ENCODE measurements around the gene HES1. TPM values are rescaled to one million over a fixed set of nuclear protein-coding genes. Genes with fewer than 3 reads are reported as not detected.
A peak's percentile ranks its signal among the peaks of the same experiment; 100 is the strongest.

HES1 gene
- total RNA-seq, 2 donors from 2014 or later, result 0.58 to 4.0 TPM

DNA sequence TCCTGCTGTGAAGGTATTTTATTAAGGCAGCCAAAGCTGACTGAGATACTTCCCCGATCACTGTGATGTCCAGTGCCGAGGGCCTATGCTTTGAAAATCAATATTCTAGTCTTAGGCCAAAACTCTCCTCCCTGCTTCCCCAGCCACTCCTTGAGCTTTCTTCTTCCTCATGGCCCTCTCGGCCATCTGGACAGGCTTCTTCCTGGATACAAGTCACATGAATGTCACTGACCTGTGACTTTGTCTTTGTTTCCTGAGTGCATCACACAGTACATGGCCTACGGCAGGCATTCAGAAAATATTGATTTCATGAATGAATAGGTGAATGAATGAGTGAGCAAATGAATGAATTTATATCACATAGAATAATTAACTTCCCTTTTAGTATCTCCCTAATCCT is 24.6 kb upstream of the HES1 start:
- Mint-ChIP-seq H3K27ac (no peak overlapping the region), H3K27me3 (peaks cover 9% of the 10 kb centered on the region), H3K9me3 (no peaks in the 10 kb centered on the region), H3K36me3 (ENCODE audit: low read depth) (no peaks in the 10 kb centered on the region), H3K4me3 (no peak overlapping the region), H3K4me1 (no peaks in the 10 kb centered on the region)
- ATAC-seq (replicated peaks), result no peak

DNA sequence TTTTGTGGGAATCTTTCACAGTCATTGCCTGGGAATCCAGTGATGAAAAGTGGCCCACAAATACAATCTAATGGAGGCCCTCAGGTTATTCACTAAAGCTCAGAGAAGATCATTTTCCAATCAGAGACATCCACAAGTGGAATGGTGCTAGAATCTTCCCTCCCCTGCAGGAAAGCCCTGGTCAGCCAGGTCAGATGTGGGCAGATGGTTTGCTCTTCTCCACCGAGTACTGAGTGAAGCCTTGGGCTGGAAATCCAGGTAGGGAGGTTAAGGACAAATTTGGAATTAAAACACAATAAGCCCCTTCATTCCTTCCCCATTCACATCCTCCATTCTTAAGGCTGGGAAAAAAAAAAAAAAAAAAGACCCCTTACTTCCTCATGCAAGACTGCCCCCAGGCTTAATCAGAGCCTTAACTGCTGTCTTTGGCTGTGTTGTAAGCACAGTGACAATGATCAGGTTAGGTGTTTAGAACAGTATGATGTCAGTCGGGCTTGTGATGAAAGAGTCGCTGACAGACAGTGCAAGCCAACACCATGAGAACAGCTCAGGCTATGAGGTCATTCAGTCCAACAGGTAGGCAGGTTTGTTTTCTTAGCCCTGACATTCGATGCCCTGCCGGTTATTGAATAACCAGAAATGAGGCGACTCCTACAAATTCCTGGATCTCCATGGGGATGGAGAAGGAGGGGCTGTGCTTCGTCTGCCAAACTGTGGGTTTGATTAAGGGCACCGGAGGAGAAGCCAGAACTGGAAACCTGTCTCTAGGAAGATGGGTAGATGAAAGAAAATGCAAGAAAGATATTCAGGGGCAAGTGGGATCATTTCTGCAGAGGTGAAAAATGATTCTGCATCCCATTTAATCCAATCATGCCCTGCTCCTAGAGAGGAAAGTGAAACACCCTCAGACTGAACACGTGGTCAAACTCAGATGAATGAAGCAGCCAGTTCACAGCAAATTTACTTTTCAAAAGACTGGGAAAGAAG is 23.5 kb upstream of the HES1 start:
- ATAC-seq (replicated peaks), result no peak
- Mint-ChIP-seq H3K27me3 (peaks cover 14% of the 10 kb centered on the region), H3K9me3 (no peaks in the 10 kb centered on the region), H3K27ac (no peak overlapping the region), H3K4me3 (no peak overlapping the region), H3K36me3 (ENCODE audit: low read depth) (no peaks in the 10 kb centered on the region), H3K4me1 (no peaks in the 10 kb centered on the region)

DNA sequence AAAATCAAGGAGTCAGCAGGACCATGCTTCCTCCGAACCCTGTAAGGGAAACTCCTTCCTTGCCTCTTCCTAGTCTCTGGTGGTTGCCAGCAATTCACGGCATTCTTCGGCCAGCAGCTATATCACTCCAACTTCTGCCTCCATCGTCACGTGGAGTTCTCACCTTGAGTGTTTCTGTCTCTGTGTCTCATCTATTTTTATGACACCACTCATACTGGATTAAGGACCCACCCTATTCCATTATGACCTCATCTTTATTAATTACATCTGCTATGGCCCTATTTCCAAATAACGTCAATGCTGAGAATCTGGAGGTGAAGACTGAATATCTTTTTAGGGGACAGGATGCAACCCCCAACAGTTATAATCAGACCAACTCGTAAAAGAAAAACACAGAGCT is 21.8 kb upstream of the HES1 start:
- no peaks in the 10 kb centered on the region for H3K4me1 Mint-ChIP-seq
- no peak overlapping the region for H3K27ac Mint-ChIP-seq
- peaks cover 9% of the 10 kb centered on the region for H3K27me3 Mint-ChIP-seq
- no peak for ATAC-seq (replicated peaks)
- H3K36me3 Mint-ChIP-seq (ENCODE audit: low read depth), result no peaks in the 10 kb centered on the region
- H3K4me3 Mint-ChIP-seq, result no peak overlapping the region
- H3K9me3 Mint-ChIP-seq, result no peaks in the 10 kb centered on the region

DNA sequence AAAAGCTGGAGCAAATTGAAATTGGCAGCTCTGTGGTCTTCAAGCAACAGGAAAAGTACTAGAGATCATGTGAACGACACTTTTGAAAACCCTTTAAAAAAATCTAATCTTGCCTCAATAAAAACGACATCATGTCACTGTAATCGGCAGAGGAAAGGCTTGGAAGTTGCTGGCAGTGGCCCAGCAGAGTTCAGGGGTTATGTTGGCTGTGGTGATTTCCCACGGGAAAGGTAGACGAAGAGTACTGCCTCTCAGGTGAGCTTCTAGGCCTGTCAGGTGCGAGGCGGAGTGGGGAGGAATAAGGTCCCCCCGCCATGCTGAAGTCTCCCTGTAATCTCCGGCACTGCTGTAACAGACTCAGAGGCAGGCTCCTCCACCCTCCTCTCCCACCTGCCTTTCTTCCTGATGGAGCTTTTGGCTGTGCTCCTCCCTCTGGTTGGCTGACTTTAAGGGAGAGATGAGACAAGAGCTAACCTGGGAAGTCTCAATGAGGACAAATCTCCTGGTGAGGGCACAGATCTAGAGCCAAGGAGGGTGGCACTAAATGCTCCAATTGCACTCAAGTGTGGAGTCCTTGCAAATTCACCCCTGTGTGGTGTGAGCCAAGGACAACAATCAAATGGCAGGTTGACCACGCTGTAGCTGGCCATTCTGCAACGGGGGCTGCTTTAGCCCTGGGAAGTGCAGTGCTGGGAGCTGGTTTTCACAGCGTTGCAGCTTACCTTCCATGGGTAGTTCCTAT is 18.7 kb upstream of the HES1 start:
- H3K27ac Mint-ChIP-seq, result no peak overlapping the region

DNA sequence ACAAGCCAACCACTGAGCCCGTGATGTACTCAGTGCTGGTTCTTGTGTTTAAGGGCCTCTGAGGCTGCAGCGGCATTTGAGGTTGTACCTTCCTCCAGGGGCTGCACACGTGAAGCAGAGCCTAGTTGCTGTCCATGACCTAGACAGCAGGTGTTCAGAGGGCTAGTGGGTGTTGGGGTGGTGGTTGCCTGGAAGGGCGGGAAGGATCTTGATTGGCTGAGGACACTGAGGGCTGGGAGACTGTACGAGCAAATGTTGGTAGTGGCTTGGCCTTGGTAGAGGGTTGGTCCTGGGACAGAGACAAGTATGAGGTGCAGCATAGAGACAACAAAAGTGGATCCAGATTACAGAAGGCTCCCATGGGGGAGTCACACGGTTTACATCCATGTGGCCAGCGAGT is 17.0 kb upstream of the HES1 start:
- Mint-ChIP-seq H3K4me3 (no peak overlapping the region), H3K36me3 (ENCODE audit: low read depth) (no peaks in the 10 kb centered on the region), H3K4me1 (peaks cover 7% of the 10 kb centered on the region), H3K27me3 (peaks cover 32% of the 10 kb centered on the region), H3K27ac (no peak overlapping the region), H3K9me3 (no peaks in the 10 kb centered on the region)
- ATAC-seq (replicated peaks), result no peak

More for the DNA sequence above, 18.7 kb upstream of the HES1 start:
- peaks cover 25% of the 10 kb centered on the region for H3K27me3 Mint-ChIP-seq
- H3K4me1 Mint-ChIP-seq, result peaks cover 7% of the 10 kb centered on the region
- H3K9me3 Mint-ChIP-seq, result no peaks in the 10 kb centered on the region
- ATAC-seq (replicated peaks), result no peak
- H3K36me3 Mint-ChIP-seq (ENCODE audit: low read depth), result no peaks in the 10 kb centered on the region
- no peak overlapping the region for H3K4me3 Mint-ChIP-seq

DNA sequence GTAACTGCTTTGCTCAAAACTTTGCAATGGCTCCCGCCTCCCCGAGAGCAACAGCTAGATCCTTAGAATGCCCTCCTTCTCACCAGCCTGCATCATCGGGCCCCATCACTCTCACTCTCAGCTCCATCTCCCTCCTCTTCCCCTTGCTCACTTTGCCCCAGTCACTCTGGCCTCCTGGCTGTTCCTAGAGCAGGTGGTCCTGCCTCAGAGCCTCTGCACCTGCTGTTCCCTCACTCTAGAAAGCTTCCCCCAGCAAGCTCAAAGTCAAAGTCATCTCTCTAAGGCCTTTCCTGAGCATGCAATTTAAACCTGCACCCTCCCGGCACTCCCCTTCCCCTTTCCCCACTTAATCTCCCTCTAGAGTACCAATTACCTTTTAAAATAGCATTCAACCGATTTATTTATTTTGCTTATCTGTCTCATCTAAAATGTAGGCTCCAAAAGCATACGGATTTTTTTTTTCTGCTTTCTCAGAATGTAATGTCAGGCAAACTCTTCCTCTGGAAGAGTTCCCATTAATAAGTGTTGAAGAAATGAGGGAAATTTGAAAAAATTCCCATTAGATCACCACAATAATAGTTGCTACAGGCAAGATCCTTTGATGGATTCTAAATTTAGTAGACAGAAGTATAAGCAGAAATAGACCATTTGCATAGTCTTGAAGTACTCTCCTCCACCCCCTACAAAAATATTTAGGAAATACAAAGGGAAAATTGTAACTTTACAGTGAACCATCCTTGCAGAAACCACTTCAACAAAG is 15.9 kb upstream of the HES1 start:
- Mint-ChIP-seq H3K27ac (no peak overlapping the region), H3K4me1 (peaks cover 7% of the 10 kb centered on the region), H3K9me3 (no peaks in the 10 kb centered on the region), H3K36me3 (ENCODE audit: low read depth) (no peaks in the 10 kb centered on the region), H3K4me3 (no peak overlapping the region), H3K27me3 (peaks cover 37% of the 10 kb centered on the region)
- no peak for ATAC-seq (replicated peaks)

DNA sequence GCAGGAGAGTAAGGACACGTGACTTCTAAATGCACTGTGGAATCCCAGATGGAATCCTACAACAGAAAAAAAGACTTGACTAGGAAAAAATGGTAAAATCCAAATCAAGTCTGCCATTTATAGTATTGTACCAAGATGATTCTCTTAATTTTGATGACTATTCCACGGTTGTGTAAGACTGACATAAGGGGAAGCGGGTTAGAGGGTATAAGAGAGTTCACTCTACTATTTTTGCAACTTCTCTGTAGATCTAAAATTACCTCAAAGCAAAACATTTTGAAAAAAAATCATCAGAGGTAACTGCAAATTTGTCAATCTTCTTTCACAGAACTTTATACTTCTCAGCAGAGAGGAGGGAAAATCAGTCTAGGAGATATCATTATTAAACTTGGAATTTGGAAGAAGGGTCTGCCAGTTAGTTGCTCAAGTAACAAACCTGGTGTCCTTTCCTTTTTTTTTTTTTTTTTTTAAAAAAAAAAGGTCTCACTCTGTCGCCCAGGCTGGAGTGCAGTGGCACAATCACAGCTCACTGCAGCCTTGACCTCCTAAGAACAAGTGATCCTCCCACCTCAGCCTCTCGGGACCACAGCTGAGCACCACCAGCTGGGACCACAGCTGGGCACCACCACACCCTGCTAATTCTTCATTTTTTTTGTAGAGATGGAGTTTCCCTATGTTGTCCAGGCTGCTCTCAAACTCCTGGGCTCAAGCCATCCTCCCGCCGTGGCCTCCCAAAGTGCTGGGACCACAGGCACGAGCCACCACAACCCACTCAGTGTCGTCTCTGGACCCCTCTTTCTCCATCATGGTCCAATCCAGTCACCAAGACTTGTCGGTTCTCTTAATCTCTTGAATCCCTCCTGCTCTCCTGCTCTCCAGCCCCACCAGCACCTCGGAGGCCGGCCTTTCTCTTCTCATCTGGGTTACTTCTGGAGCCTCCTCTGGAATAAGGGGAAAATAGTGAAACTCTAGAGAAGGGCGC is 14.9 kb upstream of the HES1 start:
- ATAC-seq (replicated peaks), result no peak
- H3K27ac Mint-ChIP-seq, result no peak overlapping the region
- H3K27me3 Mint-ChIP-seq, result peaks cover 37% of the 10 kb centered on the region
- peaks cover 7% of the 10 kb centered on the region for H3K4me1 Mint-ChIP-seq
- H3K36me3 Mint-ChIP-seq (ENCODE audit: low read depth), result no peaks in the 10 kb centered on the region
- no peak overlapping the region for H3K4me3 Mint-ChIP-seq
- H3K9me3 Mint-ChIP-seq, result no peaks in the 10 kb centered on the region

DNA sequence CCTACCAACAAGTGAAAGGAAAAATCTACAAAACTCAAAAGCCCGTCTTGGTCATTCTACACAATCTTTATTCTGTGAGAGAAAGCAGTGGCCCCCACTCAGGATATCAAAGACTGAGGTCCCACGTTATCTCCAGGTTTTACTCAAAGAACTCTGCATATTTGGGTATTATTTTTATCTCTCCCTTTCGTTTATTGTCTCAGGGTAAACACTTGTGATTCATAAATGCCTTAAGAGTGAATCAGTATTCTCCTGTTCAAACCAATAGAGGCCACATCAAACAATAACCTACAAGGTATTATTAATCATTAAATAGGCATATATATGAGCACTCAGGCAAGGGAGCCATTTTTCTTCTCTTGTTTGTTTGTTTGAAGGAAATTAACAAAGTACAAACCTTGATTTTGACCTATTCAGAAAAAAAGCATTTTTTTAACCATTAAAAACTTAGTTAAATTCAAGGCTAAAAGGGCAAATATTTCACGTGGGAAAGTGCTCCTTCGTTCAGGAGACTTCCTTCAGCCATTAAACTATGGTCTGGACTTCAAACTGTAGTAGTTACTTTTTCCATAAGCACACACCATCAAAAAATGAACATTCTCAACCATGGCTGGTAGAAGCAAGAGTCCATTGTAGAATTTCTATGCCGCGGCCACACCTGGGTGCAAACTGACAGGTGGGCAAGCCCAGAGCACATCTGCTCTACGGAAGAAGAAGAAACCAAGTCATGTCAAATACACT is 13.9 kb upstream of the HES1 start:
- H3K4me3 Mint-ChIP-seq, result no peak overlapping the region
- H3K36me3 Mint-ChIP-seq (ENCODE audit: low read depth), result no peaks in the 10 kb centered on the region
- ATAC-seq (replicated peaks), result peak; percentile 19
- H3K27ac Mint-ChIP-seq, result no peak overlapping the region
- peaks cover 35% of the 10 kb centered on the region for H3K27me3 Mint-ChIP-seq
- peaks cover 7% of the 10 kb centered on the region for H3K4me1 Mint-ChIP-seq
- no peaks in the 10 kb centered on the region for H3K9me3 Mint-ChIP-seq

DNA sequence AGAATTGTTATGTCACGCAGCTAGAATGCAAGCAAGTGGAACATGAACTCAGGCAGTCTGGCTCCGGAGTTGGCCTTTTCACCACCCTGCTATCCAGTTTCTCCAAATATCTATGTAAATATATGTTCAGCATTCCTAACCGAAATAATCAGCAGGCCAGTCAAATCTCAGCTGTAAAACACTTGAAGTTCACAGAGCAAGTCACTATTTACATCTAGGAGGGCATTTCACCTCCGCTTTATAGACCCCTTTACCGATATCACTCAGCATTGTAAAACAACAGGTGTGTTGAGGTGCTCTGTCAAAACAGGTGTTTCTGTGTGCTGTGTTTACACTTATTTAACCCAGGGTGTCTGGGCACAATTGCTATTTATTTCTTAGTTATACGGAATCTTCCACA is 12.2 kb upstream of the HES1 start:
- Mint-ChIP-seq H3K4me1 (peaks cover 7% of the 10 kb centered on the region), H3K27me3 (peaks cover 42% of the 10 kb centered on the region), H3K27ac (no peak overlapping the region), H3K4me3 (no peak overlapping the region), H3K9me3 (no peaks in the 10 kb centered on the region), H3K36me3 (ENCODE audit: low read depth) (no peaks in the 10 kb centered on the region)
- ATAC-seq (replicated peaks), result no peak

DNA sequence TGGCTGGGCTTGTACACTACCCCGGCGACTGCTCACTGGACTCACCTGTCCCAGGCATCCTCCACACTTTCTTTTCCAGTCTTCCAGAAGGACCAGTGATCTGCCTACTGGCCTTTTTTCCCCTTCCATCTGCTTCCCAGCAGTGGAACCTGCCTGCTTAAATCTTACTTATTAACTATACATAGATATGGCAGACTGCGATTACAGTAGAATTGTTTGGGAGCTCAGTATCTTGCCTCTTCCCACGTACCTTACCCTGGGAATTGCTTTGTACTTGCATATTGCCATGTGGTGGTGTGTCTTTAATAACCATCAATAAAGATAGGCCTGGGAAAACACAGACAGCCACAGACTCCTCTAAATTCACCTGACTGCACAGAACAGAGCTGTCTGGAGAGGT is 11.8 kb upstream of the HES1 start:
- no peak overlapping the region for H3K4me3 Mint-ChIP-seq
- H3K27ac Mint-ChIP-seq, result no peak overlapping the region
- peaks cover 7% of the 10 kb centered on the region for H3K4me1 Mint-ChIP-seq
- ATAC-seq (replicated peaks), result no peak
- H3K27me3 Mint-ChIP-seq, result peaks cover 42% of the 10 kb centered on the region
- no peaks in the 10 kb centered on the region for H3K36me3 Mint-ChIP-seq (ENCODE audit: low read depth)
- H3K9me3 Mint-ChIP-seq, result no peaks in the 10 kb centered on the region

DNA sequence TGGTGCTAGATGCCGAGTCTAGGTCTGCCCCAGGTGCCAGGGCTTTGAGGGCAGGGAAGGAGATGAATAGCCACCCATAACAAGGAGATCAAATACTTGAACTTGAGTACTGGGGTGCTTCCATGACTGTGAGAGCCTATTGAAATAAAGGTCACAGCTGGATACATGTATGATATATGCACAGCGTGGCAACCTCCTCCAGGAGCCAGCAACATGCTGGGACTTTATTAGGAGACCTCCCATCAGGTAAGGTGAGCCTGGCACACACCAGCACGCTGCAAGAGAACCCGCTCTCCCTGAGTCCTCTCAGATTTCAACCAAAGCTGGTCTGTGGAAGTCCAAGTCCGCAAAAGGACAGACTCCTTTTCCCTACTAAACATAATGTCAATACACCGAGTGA is 10.5 kb upstream of the HES1 start:
- Mint-ChIP-seq H3K4me1 (peaks cover 7% of the 10 kb centered on the region), H3K4me3 (no peak overlapping the region), H3K36me3 (ENCODE audit: low read depth) (no peaks in the 10 kb centered on the region), H3K9me3 (no peaks in the 10 kb centered on the region), H3K27me3 (peaks cover 40% of the 10 kb centered on the region), H3K27ac (no peak overlapping the region)
- no peak for ATAC-seq (replicated peaks)

DNA sequence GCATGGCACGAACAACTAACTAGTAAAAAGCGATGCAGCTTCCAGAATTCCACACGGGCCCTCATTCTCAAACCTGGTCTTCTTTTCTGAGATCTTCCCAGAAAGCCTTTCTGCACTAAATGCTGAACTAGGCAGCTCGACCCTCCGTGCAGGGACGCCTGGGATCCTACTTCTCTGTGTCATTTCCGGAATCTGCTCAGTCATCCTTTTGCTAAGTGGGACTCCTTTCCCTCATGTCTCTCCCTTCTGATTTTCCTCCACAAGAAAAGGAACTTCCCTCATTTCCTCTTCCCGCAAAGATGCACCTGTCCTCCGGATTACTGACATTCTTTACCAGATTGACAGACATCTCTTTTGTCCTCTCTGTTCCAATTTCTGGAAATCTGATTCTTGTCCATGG is 9.2 kb upstream of the HES1 start:
- Mint-ChIP-seq H3K4me3 (no peak overlapping the region), H3K4me1 (peaks cover 8% of the 10 kb centered on the region), H3K9me3 (no peaks in the 10 kb centered on the region), H3K27ac (no peak overlapping the region), H3K27me3 (peaks cover 34% of the 10 kb centered on the region), H3K36me3 (ENCODE audit: low read depth) (no peaks in the 10 kb centered on the region)
- ATAC-seq (replicated peaks), result no peak

Data from activated T-helper 17 cell treated with anti-CD3 and anti-CD28 coated beads, Interleukin-2, amount 50 U/mL, for 72 hours (primary cell).